ENCODE results near the gene KRT5.

Gene KRT5

DNA sequence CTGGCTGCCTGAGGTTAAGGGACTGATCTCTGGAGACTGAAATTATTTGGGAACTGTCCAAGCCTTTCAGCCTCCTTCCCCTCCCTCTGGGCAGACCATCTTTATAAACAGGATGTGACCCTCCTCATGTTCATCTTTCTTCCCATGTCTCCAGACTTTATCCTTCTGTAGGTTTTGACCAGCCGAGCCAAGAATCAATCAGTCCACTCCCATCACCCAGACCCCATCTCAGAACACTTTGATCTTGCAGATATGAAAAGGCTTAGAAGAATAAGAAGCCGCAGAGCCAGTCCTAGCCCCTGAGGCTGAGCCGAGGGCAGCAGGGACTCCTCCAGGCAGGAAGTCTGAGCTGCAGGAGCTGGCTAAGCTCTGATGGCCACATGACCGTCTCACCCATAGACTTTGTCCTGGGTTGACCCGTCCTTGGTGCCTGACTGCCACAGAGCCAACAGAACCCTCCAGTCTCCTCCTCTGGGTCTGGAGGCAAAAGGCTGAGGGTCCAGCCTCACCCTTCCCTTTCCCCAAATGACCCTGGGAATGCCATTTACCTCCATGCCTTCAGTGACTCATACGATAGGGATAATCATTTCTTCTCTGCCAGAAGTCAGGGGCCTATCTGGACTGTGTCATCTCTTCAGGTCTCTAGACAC is 31.1 kb upstream of the KRT5 start:
- TF ChIP-seq, protein P1, sequence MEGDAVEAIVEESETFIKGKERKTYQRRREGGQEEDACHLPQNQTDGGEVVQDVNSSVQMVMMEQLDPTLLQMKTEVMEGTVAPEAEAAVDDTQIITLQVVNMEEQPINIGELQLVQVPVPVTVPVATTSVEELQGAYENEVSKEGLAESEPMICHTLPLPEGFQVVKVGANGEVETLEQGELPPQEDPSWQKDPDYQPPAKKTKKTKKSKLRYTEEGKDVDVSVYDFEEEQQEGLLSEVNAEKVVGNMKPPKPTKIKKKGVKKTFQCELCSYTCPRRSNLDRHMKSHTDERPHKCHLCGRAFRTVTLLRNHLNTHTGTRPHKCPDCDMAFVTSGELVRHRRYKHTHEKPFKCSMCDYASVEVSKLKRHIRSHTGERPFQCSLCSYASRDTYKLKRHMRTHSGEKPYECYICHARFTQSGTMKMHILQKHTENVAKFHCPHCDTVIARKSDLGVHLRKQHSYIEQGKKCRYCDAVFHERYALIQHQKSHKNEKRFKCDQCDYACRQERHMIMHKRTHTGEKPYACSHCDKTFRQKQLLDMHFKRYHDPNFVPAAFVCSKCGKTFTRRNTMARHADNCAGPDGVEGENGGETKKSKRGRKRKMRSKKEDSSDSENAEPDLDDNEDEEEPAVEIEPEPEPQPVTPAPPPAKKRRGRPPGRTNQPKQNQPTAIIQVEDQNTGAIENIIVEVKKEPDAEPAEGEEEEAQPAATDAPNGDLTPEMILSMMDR (IDR thresholded peaks at IDR 0.05; ENCODE audit: unreplicated experiment in 3 of 3), result no peak
- H3K27ac Mint-ChIP-seq, result peak overlapping the region in 1 of 3 experiments; percentile 37
- no peaks in the 10 kb centered on the region for H3K4me1 Mint-ChIP-seq
- H3K9me3 Mint-ChIP-seq, result no peaks in the 10 kb centered on the region
- H3K27me3 Mint-ChIP-seq (ENCODE audit: low read depth), result peaks cover 24% of the 10 kb centered on the region
- no peaks in the 10 kb centered on the region for H3K36me3 Mint-ChIP-seq (ENCODE audit: low read depth)
- no peak overlapping the region for H3K4me3 Mint-ChIP-seq

DNA sequence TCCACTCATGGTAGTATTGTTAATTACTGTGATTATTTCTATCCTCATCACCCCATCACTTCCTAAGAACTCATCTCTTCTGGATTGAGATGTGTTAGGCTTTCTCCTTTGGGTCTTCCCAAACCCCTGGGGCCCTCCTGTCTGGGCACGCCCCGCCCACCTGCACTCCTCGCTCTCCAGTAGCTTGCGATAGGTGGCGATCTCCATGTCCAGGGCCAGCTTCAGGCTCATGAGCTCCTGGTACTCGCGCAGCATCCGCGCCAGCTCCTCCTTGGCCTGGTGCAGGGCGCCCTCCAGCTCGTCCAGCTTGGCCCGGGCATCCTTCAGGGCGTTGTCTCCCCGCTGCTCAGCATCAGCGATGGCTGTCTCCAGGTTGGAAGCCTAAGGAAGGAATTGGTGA is 25.9 kb upstream of the KRT5 start:
- Mint-ChIP-seq H3K27me3 (ENCODE audit: low read depth) (peaks cover 26% of the 10 kb centered on the region), H3K9me3 (no peaks in the 10 kb centered on the region), H3K4me3 (no peak overlapping the region), H3K27ac (no peak overlapping the region), H3K36me3 (ENCODE audit: low read depth) (no peaks in the 10 kb centered on the region), H3K4me1 (no peaks in the 10 kb centered on the region)
- TF ChIP-seq, protein P1 (IDR thresholded peaks at IDR 0.05; ENCODE audit: unreplicated experiment in 3 of 3), result no peak

DNA sequence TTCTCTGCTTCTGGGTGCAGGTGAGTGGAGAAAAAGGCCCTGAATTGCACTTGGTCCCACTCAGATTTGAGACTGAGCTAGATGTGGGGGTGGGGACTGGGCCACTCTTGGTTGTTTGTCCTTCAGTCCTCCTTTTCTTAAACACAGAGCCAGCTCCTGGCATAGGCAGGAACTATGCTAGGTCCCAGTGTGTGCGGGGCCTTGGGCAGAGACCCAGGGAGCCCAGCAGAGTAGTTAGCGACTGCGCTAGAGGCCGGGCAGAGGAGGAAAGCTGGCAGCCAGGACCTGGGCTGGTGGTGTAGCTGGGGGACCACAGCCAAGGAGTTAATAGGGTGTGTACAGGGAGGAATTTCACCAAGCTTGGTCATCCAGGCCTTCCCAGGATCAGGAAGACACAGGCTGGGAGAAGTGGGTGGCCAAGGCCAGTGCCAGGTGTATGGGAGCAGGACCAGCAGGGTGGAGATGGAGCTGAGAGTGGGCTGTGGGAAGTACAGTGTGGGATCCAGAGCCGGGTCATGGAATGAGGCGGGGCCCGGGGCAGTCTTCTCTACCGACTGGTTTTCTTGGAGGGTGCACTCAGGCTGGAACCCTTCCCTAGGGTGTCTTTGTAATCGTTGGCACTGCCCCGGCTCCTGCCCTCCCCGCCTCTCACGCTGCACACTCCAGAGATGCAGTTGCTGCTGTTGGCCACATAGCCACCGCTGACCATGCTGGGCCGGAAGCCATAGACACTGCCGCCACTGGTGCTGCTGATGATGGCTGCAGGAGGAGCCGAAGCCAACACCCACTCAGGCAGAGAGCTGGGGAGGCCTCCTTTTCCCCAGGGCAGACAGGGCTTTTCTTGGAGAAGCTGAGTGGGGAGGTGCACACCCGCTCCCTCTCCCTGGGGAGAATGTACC is 24.0 kb upstream of the KRT5 start:
- Mint-ChIP-seq H3K9me3 (no peaks in the 10 kb centered on the region), H3K36me3 (ENCODE audit: low read depth) (no peaks in the 10 kb centered on the region), H3K27ac (no peak overlapping the region), H3K4me3 (no peak overlapping the region), H3K4me1 (peaks cover 3% of the 10 kb centered on the region), H3K27me3 (ENCODE audit: low read depth) (peaks cover 10% of the 10 kb centered on the region)
- TF ChIP-seq, protein P1 (IDR thresholded peaks at IDR 0.05; ENCODE audit: unreplicated experiment in 3 of 3), result no peak

DNA sequence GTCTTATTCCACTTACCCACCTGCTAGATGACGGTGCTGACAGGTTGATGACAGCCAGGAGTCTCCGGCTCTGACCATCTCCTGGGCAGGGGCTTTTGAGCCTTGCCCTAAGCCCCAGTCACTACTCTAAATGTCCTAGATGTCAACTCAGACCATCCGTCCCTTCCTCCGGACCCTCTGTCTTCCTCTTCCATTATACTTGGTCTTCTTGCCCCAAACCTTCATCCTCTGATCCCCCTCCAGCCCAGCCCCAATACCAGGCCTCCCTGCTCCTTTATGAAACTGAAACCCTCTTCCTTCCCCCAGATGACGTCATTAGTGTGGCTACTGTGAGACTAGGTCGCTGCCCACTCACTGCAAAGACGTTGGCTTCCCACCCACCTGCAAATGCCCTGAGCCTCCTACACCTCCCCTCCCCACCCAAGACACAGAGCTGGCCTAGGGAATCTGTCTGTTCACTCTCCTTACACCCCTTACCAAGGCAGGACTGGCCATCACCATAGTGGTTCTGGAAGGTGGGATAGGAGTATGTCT is 22.7 kb upstream of the KRT5 start:
- Mint-ChIP-seq H3K27ac (no peak overlapping the region), H3K9me3 (no peaks in the 10 kb centered on the region), H3K4me1 (peaks cover 8% of the 10 kb centered on the region), H3K36me3 (ENCODE audit: low read depth) (no peaks in the 10 kb centered on the region), H3K4me3 (no peak overlapping the region), H3K27me3 (ENCODE audit: low read depth) (peaks cover 10% of the 10 kb centered on the region)
- TF ChIP-seq, protein P1 (IDR thresholded peaks at IDR 0.05; ENCODE audit: unreplicated experiment in 3 of 3), result no peak

DNA sequence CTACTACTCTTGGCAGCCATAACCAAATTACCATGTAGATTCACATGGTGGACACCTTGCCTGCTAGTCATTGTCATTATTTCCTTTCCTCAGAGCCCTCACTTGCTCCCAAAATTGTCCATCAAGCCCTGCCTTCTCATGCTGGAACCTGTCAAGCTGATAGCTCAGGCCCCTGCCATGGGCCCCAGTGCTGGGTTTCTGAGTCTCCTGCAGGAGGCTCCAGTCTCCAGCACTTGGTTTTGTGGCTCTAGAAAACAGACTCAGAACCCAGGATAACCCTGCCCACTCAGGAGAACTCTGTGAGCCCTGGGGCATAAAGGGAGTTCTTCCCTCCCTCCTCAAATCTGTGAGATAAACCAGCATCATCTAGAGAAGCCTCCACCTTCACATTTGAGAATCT is 22.0 kb upstream of the KRT5 start:
- no peaks in the 10 kb centered on the region for H3K9me3 Mint-ChIP-seq
- no peaks in the 10 kb centered on the region for H3K36me3 Mint-ChIP-seq (ENCODE audit: low read depth)
- no peak overlapping the region for H3K27ac Mint-ChIP-seq
- H3K4me3 Mint-ChIP-seq, result no peak overlapping the region
- TF ChIP-seq, protein P1 (IDR thresholded peaks at IDR 0.05; ENCODE audit: unreplicated experiment in 3 of 3), result no peak
- H3K27me3 Mint-ChIP-seq (ENCODE audit: low read depth), result peaks cover 11% of the 10 kb centered on the region
- peaks cover 8% of the 10 kb centered on the region for H3K4me1 Mint-ChIP-seq

Data from nephron (organoid).